H1 (cell line): ENCODE measurements around the gene CERT1. TPM values are rescaled to one million over a fixed set of nuclear protein-coding genes. Genes with fewer than 3 reads are reported as not detected.

Source experiments
- CTCF ChIA-PET: fragments of 300-600 bp; sonication (Branson Sonifier 250); formaldehyde crosslinking; loops from one replicate; lab custom pipeline; 2021; ENCODE audit not compliant: partially characterized antibody; lab: Charles Lee
- POLR2A ChIA-PET: fragments of 300-600 bp; sonication (Branson Sonifier 250); formaldehyde crosslinking; loops from one replicate; lab custom pipeline; 2021; ENCODE audit warnings: inconsistent platforms; ENCODE audit not compliant: partially characterized antibody; lab: Charles Lee
- DNase-seq, 2 experiments: peaks; one replicate each; pipeline versions ENCODE4 v3.0.0 to v3.0.0-alpha.2; 2010 to 2022; ENCODE audit warnings: low spot score in 2 of 2, low read depth in 1 of 2, mixed read lengths in 1 of 2
- FAIRE-seq: peaks from 2 replicates; lab custom pipeline; 2011; peaks lifted over from hg19 to GRCh38; lab: Jason Lieb, UNC
- H2AFZ ChIP-seq: 2 replicates; pipeline ENCODE4 v1.8.1; 2012; ENCODE audit warnings: low read length, inconsistent platforms
- H2AK5ac ChIP-seq: 2 replicates; pipeline ENCODE4 v1.6.1; 2013; ENCODE audit warnings: low read depth, low read length
- H2BK120ac ChIP-seq: replicated peaks from 2 replicates; pipeline ENCODE3; 2013; ENCODE audit warnings: low read depth, low read length, inconsistent platforms
- H2BK12ac ChIP-seq: 2 replicates; pipeline ENCODE4 v1.6.1; 2013; ENCODE audit warnings: low read depth, low read length
- H2BK15ac ChIP-seq: 2 replicates; pipeline ENCODE4 v1.6.1; 2013; ENCODE audit warnings: low read length
- H2BK20ac ChIP-seq: 2 replicates; pipeline ENCODE4 v1.6.1; 2013; ENCODE audit warnings: low read length
- H2BK5ac ChIP-seq: 2 replicates; pipeline ENCODE4 v1.6.1; 2013; ENCODE audit warnings: low read depth, low read length
- H3K14ac ChIP-seq: 2 replicates; pipeline ENCODE4 v1.6.1; 2013; ENCODE audit warnings: inconsistent platforms; ENCODE audit not compliant: insufficient read length
- H3K18ac ChIP-seq: 2 replicates; pipeline ENCODE4 v1.6.1; 2013; ENCODE audit warnings: low read length; ENCODE audit errors: extremely low read depth
- H3K23ac ChIP-seq: 2 replicates; pipeline ENCODE4 v1.6.1; 2013; ENCODE audit warnings: inconsistent platforms; ENCODE audit not compliant: insufficient read length
- H3K23me2 ChIP-seq: 2 replicates; pipeline ENCODE4 v1.6.1; 2013; ENCODE audit warnings: low read depth, low read length
- H3K27ac ChIP-seq: 2 replicates; pipeline ENCODE4 v1.6.1; 2011; ENCODE audit warnings: low read depth, low read length, inconsistent platforms
- H3K27me3 ChIP-seq, 4 experiments: replicated peaks in 1 of 4; 1 replicate in 1 of 4; 2 replicates in 3 of 4; pipeline versions ENCODE4 v1.6.1 to v1.8.1; 2011 to 2013; ENCODE audit warnings: low read length in 3 of 4, mild to moderate bottlenecking in 3 of 4, inconsistent platforms in 2 of 4, mixed read lengths in 2 of 4, moderate library complexity in 1 of 4; ENCODE audit not compliant: control insufficient read depth in 3 of 4, insufficient read depth in 3 of 4; ENCODE audit errors: extremely low read depth in 1 of 4
- H3K36me3 ChIP-seq, 4 experiments: 2 replicates each; pipeline versions ENCODE4 v1.6.1 to v1.8.1; 2011 to 2013; ENCODE audit warnings: mild to moderate bottlenecking in 4 of 4, low read length in 3 of 4, moderate library complexity in 2 of 4, control low read depth in 1 of 4, inconsistent platforms in 1 of 4; ENCODE audit not compliant: insufficient read depth in 4 of 4, control insufficient read depth in 2 of 4
- H3K4ac ChIP-seq: replicated peaks from 2 replicates; pipeline ENCODE3; 2013; ENCODE audit warnings: low read length, low read depth, mixed read lengths, inconsistent platforms; ENCODE audit not compliant: insufficient read length
- H3K4me1 ChIP-seq, 4 experiments: replicated peaks in 1 of 4; 1 replicate in 1 of 4; 2 replicates in 3 of 4; pipeline versions ENCODE4 v1.6.1 to v1.8.1; 2011 to 2013; ENCODE audit warnings: low read length in 3 of 4, inconsistent platforms in 2 of 4, mixed read lengths in 1 of 4; ENCODE audit not compliant: insufficient read depth in 4 of 4, control insufficient read depth in 3 of 4
- H3K4me2 ChIP-seq, 2 experiments: 2 replicates each; pipeline versions ENCODE4 v1.6.1 to v1.8.1; 2011 to 2013; ENCODE audit warnings: low read depth in 2 of 2, low read length in 2 of 2, control low read depth in 1 of 2, inconsistent platforms in 1 of 2, mild to moderate bottlenecking in 1 of 2; ENCODE audit not compliant: insufficient read depth in 1 of 2
- H3K4me3 ChIP-seq, 4 experiments: fragments of 200-600, 300-600 bp in 1 of 4; sonication (generic), shearing (Covaris generic), sonication (Bioruptor Twin) in 1 of 4; 2 replicates each; pipeline versions ENCODE4 v1.5.1 to v1.8.1; 2011 to 2016; ENCODE audit warnings: low read length in 4 of 4, low read depth in 3 of 4, control low read depth in 2 of 4, inconsistent platforms in 2 of 4, mild to moderate bottlenecking in 2 of 4, mixed read lengths in 1 of 4, moderate library complexity in 1 of 4; ENCODE audit not compliant: insufficient read depth in 2 of 4; ENCODE audit errors: extremely low read depth in 1 of 4
- H3K56ac ChIP-seq: replicated peaks from 2 replicates; pipeline ENCODE3; 2013; ENCODE audit warnings: low read depth, mild to moderate bottlenecking, mixed read lengths, low read length, inconsistent platforms; ENCODE audit not compliant: insufficient read length
- H3K79me1 ChIP-seq: 2 replicates; pipeline ENCODE4 v1.6.1; 2013; ENCODE audit warnings: low read depth, low read length, control low read depth
- H3K79me2 ChIP-seq, 2 experiments: 2 replicates each; pipeline versions ENCODE4 v1.6.1 to v1.8.1; 2012 to 2013; ENCODE audit warnings: low read length in 2 of 2, mild to moderate bottlenecking in 2 of 2, inconsistent platforms in 1 of 2; ENCODE audit not compliant: insufficient read depth in 2 of 2, control insufficient read depth in 1 of 2
- H3K9ac ChIP-seq, 4 experiments: replicated peaks in 1 of 4; 1 replicate in 1 of 4; 2 replicates in 3 of 4; pipeline versions ENCODE4 v1.6.1 to v1.8.1; 2011 to 2013; ENCODE audit warnings: low read depth in 3 of 4, low read length in 3 of 4, control low read depth in 2 of 4, mild to moderate bottlenecking in 2 of 4, moderate library complexity in 2 of 4, inconsistent platforms in 1 of 4; ENCODE audit errors: extremely low read depth in 1 of 4
- H3K9me3 ChIP-seq, 2 experiments: 2 replicates each; pipeline versions ENCODE4 v1.6.1 to v1.8.1; 2012 to 2013; ENCODE audit warnings: mild to moderate bottlenecking in 2 of 2, moderate library complexity in 2 of 2, control low read depth in 1 of 2, inconsistent platforms in 1 of 2, low read depth in 1 of 2, low read length in 1 of 2, mixed read lengths in 1 of 2; ENCODE audit not compliant: insufficient read depth in 2 of 2
- H4K20me1 ChIP-seq, 2 experiments: replicated peaks in 1 of 2; 2 replicates each; pipeline versions ENCODE3 to v1.8.1; 2011 to 2013; ENCODE audit warnings: inconsistent platforms in 2 of 2, low read length in 2 of 2, mild to moderate bottlenecking in 1 of 2; ENCODE audit not compliant: insufficient read depth in 2 of 2, control insufficient read depth in 1 of 2
- H4K5ac ChIP-seq: 2 replicates; pipeline ENCODE4 v1.6.1; 2013; ENCODE audit warnings: low read length, low read depth, mixed read lengths, inconsistent platforms; ENCODE audit not compliant: insufficient read length
- H4K8ac ChIP-seq: 2 replicates; pipeline ENCODE4 v1.8.0; 2013; ENCODE audit warnings: mild to moderate bottlenecking, moderate library complexity, low read length, inconsistent platforms; ENCODE audit not compliant: insufficient read depth; ENCODE audit errors: extremely low read depth
- H4K91ac ChIP-seq: replicated peaks from 2 replicates; pipeline ENCODE3; 2013; ENCODE audit warnings: low read length, mixed read lengths, inconsistent platforms; ENCODE audit not compliant: insufficient read length
- BRCA1 ChIP-seq: IDR thresholded peaks from 2 replicates; pipeline ENCODE4 v1.6.1; 2012; ENCODE audit warnings: low read depth, low read length, improper control_type of control experiment
- CEBPB ChIP-seq: IDR thresholded peaks from 2 replicates; pipeline ENCODE4 v1.6.1; 2012; ENCODE audit warnings: low read depth, low read length
- CTBP2 ChIP-seq: IDR thresholded peaks from 2 replicates; pipeline ENCODE4 v1.7.0; 2011; ENCODE audit warnings: borderline replicate concordance, mild to moderate bottlenecking, moderate library complexity, mixed read lengths, low read length; ENCODE audit not compliant: insufficient read depth, insufficient read length
- CTCF ChIP-seq, 3 experiments: IDR thresholded peaks; 1 replicate in 2 of 3; 2 replicates in 1 of 3; pipeline versions ENCODE4 v1.5.1 to v1.6.1; 2011; ENCODE audit warnings: low read length in 3 of 3, mild to moderate bottlenecking in 3 of 3, inconsistent platforms in 2 of 3, low read depth in 1 of 3, moderate library complexity in 1 of 3; ENCODE audit not compliant: insufficient read depth in 1 of 3; ENCODE audit errors: control extremely low read depth in 1 of 3
- FOSL1 ChIP-seq: IDR thresholded peaks from 2 replicates; pipeline ENCODE4 v1.6.1; 2011; ENCODE audit warnings: mild to moderate bottlenecking, low read depth, low read length, moderate library complexity; ENCODE audit not compliant: insufficient read depth
- HDAC6 ChIP-seq: IDR thresholded peaks from one replicate; pipeline ENCODE4 v1.7.1; 2012; ENCODE audit warnings: low read depth, mild to moderate bottlenecking, inconsistent platforms, low read length, moderate library complexity
- MAX ChIP-seq: IDR thresholded peaks from 2 replicates; pipeline ENCODE4 v1.6.1; 2012; ENCODE audit warnings: inconsistent platforms
- POU5F1 ChIP-seq: IDR thresholded peaks from 2 replicates; pipeline ENCODE4 v1.6.1; 2011; ENCODE audit warnings: low read depth, mild to moderate bottlenecking, low read length, moderate library complexity
- SAP30 ChIP-seq: fragments of 300-600 bp; sonication (generic); IDR thresholded peaks from 2 replicates; pipeline ENCODE4 v1.7.1; 2012; ENCODE audit warnings: low read length, moderate library complexity, mild to moderate bottlenecking, inconsistent platforms; ENCODE audit not compliant: insufficient read depth, insufficient replicate concordance
- SRF ChIP-seq: IDR thresholded peaks from 2 replicates; pipeline ENCODE4 v1.6.1; 2011; ENCODE audit warnings: mild to moderate bottlenecking, low read depth, low read length, moderate library complexity
- TBP ChIP-seq: IDR thresholded peaks from 2 replicates; pipeline ENCODE4 v1.6.1; 2011; ENCODE audit warnings: low read depth, low read length, improper control_type of control experiment
- WGBS, 2 experiments: shearing (Covaris generic) in 1 of 2; methylation state at CpG; one replicate each; pipeline versions ENCODE4 v1.1.6 to v1.1.7; 2013 to 2015; ENCODE audit warnings: low lambda C conversion rate in 2 of 2, mixed read lengths in 2 of 2, inconsistent platforms in 1 of 2, low coverage in 1 of 2, missing lambda C conversion rate in 1 of 2; ENCODE audit not compliant: insufficient replicate concordance in 2 of 2, insufficient coverage in 1 of 2, insufficient read length in 1 of 2; ENCODE audit errors: extremely low coverage in 1 of 2, missing lambda C conversion rate in 1 of 2; 5-methylcytosine and 5-hydroxymethylcytosine counted together
- polyA plus RNA-seq, 7 experiments: library from polyadenylated mRNA; depleted of rRNA in 3 of 7; stranded (reverse) in 5 of 7; unstranded in 2 of 7; fragments of >200 nt in 5 of 7; fragments of 200-250 nt in 2 of 7; gene quantifications; 1 replicate in 5 of 7; 2 replicates in 1 of 7; 4 replicates in 1 of 7; pipeline versions ENCODE4 v1.2.1 to v1.2.3, GENCODE V29; 2011 to 2013; ENCODE audit warnings: missing spikeins in 2 of 7, mixed read lengths in 2 of 7
- total RNA-seq: library from RNA; stranded (reverse); fragmentation: NEBNext Ultra II Directional; extraction: Animal tissue kit (Norgen Biotek cat#: 25700); gene quantifications from 2 replicates; pipeline ENCODE4 v1.2.1, GENCODE V29; 2021

CERT1 gene
- total and polyA plus RNA-seq, 2 of the 8 experiments (the other 6 are each of a cell fraction or from before 2014, with no cell fraction given), result 7.8 to 55.3 TPM

GRCh38 chr5:75405296-75405695 is 106.1 kb downstream of the CERT1 start:
- Histone ChIP-seq H3K4me1 (no peaks in the 10 kb centered on the region), H3K18ac (no peak overlapping the region), H4K8ac (no peak overlapping the region), H3K36me3 (peaks cover 0 to 2% (median 0%) of the 10 kb centered on the region in 4 experiments; a peak in 2 of 8 replicates), H4K20me1 (peaks cover 0 to 4% of the 10 kb centered on the region in 2 experiments), H3K79me1 (no peaks in the 10 kb centered on the region), H3K9ac (no peak overlapping the region), H3K4ac (no peak overlapping the region), H2AFZ (no peak overlapping the region), H3K23ac (no peak overlapping the region), H3K23me2 (no peaks in the 10 kb centered on the region), H2BK5ac (no peak overlapping the region), H3K56ac (no peak overlapping the region), H4K91ac (no peak overlapping the region), H2BK20ac (no peak overlapping the region), H3K27me3 (no peaks in the 10 kb centered on the region; a peak in 1 of 7 replicates), H3K27ac (no peak overlapping the region), H3K14ac (no peak overlapping the region), H2BK12ac (no peak overlapping the region), H3K9me3 (no peaks in the 10 kb centered on the region), H2AK5ac (no peak overlapping the region), H3K4me2 (no peak overlapping the region), H2BK120ac (no peak overlapping the region), H3K4me3 (no peak overlapping the region), H4K5ac (no peak overlapping the region), H2BK15ac (no peak overlapping the region), H3K79me2 (no peaks in the 10 kb centered on the region)
- FAIRE-seq (no peak), DNase-seq (no peak)
- CTCF ChIA-PET, result no interaction called here
- 80% methylated on average over 3 of the region's 3 CpGs; no CpG with 5 or more reads in 1 of the 2 experiments for WGBS, 2 experiments
- POLR2A ChIA-PET, result no interaction called here
- TF ChIP-seq POU5F1 (no peak), SRF (no peak), FOSL1 (no peak), MAX (no peak), CTBP2 (no peak), CTCF (IDR thresholded peaks at IDR 0.05; ENCODE audit: control extremely low read depth in 1 of 3, insufficient read depth in 1 of 3, low read depth in 1 of 3, low read length in 3 of 3) (no peak), HDAC6 (no peak), TBP (no peak), CEBPB (no peak), SAP30 (no peak), BRCA1 (no peak)
